Adrenal gland (tissue), 12 donors: Measurements from ENCODE around the gene CC2D1A. TPM values are rescaled to one million over a fixed set of nuclear protein-coding genes. Genes with fewer than 3 reads are reported as not detected.
"Not testable (repeated sequence)": the region's sequence is repeated elsewhere in the genome, so short reads cannot be mapped to it uniquely, and the experiment has no call there.

ENCODE experiments used
- DNase-seq, 7 donors: peaks; one replicate each; pipeline ENCODE4 v3.0.0-alpha.2; 2019 to 2020
- H3K27ac ChIP-seq, 5 donors: fragments of 200-600 bp; sonication (generic) in 4 of 5; 1 replicate in 3 of 5; 2 replicates in 2 of 5; pipeline versions ENCODE4 v1.5.1 to v1.8.0; 2016 to 2020; ENCODE audit warnings: mild to moderate bottlenecking in 1 of 5
- H3K27me3 ChIP-seq: fragments of 200-600 bp; 2 replicates; pipeline ENCODE4 v1.8.0; 2021
- H3K36me3 ChIP-seq, 2 donors: fragments of 200-600 bp; replicated peaks in 1 of 2; 1 replicate in 1 of 2; 2 replicates in 1 of 2; pipeline versions ENCODE4 v1.5.1 to v1.8.0; 2018 to 2022
- H3K4me1 ChIP-seq, 2 donors: fragments of 200-600 bp; replicated peaks in 1 of 2; 1 replicate in 1 of 2; 2 replicates in 1 of 2; pipeline versions ENCODE4 v1.5.1 to v1.8.0; 2018 to 2021
- H3K4me3 ChIP-seq, 4 donors: fragments of 200-600 bp; sonication (generic) in 3 of 4; one replicate each; pipeline ENCODE4 v1.5.1; 2016 to 2018
- H3K9me3 ChIP-seq, 3 donors: fragments of 200-600 bp; sonication (generic) in 1 of 3; replicated peaks in 1 of 3; 1 replicate in 2 of 3; 2 replicates in 1 of 3; pipeline versions ENCODE4 v1.5.1 to v1.8.0; 2016 to 2021
- POLR2A ChIP-seq, 2 donors: fragments of 450-650 bp; IDR thresholded peaks; one replicate each; pipeline ENCODE4 v1.6.1; 2017; ENCODE audit warnings: antibody characterized with exemption in 2 of 2, mild to moderate bottlenecking in 2 of 2, moderate library complexity in 1 of 2
- WGBS, 4 donors: extraction: QIAGEN DNeasy Blood & Tissue Kit in 2 of 4; methylation state at CpG; one replicate each; pipeline versions ENCODE4 v1.1.5 to v1.1.7; 2013 to 2017; 5-methylcytosine and 5-hydroxymethylcytosine counted together
- intact Hi-C, 2 donors: fragments of 100-400 bp; cut with DNase I; formaldehyde crosslinking; loops; one replicate each; pipeline versions ENCODE4 v1.14.1 to v1.15.0; 2022 to 2023
- polyA plus RNA-seq, 3 donors: library from polyadenylated mRNA; stranded (reverse); fragments of 200-250 nt in 2 of 3; fragments of 350-450 nt in 1 of 3; fragmentation: Illumina TruSeq in 1 of 3; extraction: RNeasy Lipid Tissue Mini Kit (QIAGEN cat#74804) in 1 of 3; gene quantifications; one replicate each; pipeline ENCODE4 v1.2.3, GENCODE V29; 2013 to 2014
- total RNA-seq, 9 donors: library from RNA; depleted of rRNA in 4 of 9; stranded (reverse); fragments of >200 nt in 4 of 9; fragments of 120-200 nt in 1 of 9; fragmentation: NEBNext Ultra II Directional in 1 of 9; extraction: Animal tissue kit (Norgen Biotek cat#: 25700) in 1 of 9; gene quantifications; one replicate each; pipeline versions ENCODE4 v1.1.0 to v1.2.4, GENCODE V29; 2013 to 2023
- TF ChIP-seq, protein P1 (sequence below), 6 experiments: fragments of 450-650 bp in 4 of 6; fragments of 200-600 bp in 2 of 6; sonication (generic) in 1 of 6; IDR thresholded peaks; 1 replicate in 5 of 6; 2 replicates in 1 of 6; pipeline versions ENCODE4 v1.5.1 to v1.8.0; 2016 to 2021; ENCODE audit warnings: antibody characterized with exemption in 6 of 6, mild to moderate bottlenecking in 2 of 6, moderate library complexity in 1 of 6
- donor health status: healthy with polysubstance abuse.
- donor health status: Bipolar disorder and iron deficiency.
- donor health status: DM: yes; HTN: yes; CAD: no.
- donor health status: DM: no; HTN: no; CAD: no.
- donor health status: DM: no; HTN: no; CAD: no.
- donor health status: DM: yes; HTN: yes; CAD: no.

The CC2D1A gene
- total and polyA plus RNA-seq, 12 donors, result 9.0 to 125 (median 31.1) TPM

DNA sequence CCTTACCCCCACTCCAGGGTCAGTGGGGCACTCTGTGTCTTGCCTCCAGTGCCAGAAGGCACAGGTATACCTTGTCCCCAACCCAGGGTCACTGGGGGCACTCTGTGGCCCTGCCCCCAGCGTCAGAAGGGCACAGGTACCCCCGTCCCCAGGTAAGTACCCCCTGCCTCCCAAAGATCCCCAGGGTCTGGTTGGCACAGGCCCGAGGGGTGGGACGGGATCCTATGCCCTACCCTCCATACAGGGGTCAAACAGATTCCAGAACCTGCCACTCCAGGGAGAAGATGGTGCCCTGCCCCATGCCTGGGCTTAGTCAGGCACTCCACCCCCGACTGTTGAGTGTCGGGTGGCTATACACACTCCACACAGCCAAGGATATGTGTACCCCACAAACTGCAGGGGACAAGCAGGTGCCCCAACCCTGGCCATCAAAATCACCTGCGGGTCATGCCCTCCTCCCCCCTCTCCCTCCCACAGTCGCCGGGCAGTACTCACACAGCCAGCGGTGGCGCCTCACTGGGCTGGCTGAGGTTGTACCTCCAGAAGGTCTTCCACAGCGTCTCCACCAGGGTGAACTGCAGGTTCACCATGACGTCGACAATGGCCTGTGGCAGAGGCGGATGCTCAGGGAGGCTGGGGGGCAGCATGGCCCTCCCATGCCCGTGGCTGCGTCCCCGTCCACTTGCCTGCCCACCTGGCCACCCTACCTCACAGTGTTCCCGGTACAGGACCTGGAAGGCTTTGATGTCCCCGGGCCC lies 60.1 kb downstream of the CC2D1A start:
- Histone ChIP-seq H3K9me3 (no peaks in the 10 kb centered on the region), H3K36me3 (peaks cover 0 to 71% of the 10 kb centered on the region in 2 donors), H3K27ac (no peak overlapping the region), H3K27me3 (no peaks in the 10 kb centered on the region), H3K4me3 (no peak overlapping the region), H3K4me1 (no peaks in the 10 kb centered on the region)
- no peak for DNase-seq
- TF ChIP-seq, protein P1, sequence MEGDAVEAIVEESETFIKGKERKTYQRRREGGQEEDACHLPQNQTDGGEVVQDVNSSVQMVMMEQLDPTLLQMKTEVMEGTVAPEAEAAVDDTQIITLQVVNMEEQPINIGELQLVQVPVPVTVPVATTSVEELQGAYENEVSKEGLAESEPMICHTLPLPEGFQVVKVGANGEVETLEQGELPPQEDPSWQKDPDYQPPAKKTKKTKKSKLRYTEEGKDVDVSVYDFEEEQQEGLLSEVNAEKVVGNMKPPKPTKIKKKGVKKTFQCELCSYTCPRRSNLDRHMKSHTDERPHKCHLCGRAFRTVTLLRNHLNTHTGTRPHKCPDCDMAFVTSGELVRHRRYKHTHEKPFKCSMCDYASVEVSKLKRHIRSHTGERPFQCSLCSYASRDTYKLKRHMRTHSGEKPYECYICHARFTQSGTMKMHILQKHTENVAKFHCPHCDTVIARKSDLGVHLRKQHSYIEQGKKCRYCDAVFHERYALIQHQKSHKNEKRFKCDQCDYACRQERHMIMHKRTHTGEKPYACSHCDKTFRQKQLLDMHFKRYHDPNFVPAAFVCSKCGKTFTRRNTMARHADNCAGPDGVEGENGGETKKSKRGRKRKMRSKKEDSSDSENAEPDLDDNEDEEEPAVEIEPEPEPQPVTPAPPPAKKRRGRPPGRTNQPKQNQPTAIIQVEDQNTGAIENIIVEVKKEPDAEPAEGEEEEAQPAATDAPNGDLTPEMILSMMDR (IDR thresholded peaks at IDR 0.05), result no peak
- no peak for TF ChIP-seq POLR2A (IDR thresholded peaks at IDR 0.05)
- WGBS, 4 donors, result 90 to 100% (median 93%) methylated on average over 4 to 20 of the region's 20 CpGs; no CpG with 5 or more reads in 1 of the 4 donors
- intact Hi-C loops, result no loop called here

DNA sequence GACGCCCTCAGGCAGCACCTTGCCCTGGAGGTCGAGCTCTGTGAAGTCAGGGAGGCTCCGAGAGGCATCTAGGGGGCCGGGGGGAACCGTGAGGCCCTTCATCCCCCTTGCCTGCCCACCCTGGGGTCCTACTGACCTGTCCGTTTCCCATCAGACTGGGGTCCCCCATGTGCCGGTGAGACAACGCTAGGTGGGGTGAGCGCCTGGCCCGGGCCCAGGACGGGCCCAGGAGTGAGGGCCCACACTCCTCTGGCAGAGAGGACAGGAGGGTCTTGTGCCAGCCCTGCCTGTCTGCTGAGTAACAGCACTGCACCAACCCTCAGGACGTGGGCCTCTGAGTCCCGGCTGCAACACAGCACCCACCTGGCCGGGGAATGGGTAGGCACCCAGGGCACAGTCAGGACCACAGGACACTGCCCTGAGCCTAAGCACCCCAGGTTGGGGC lies 60.7 kb downstream of the CC2D1A start:
- no peak for TF ChIP-seq POLR2A (IDR thresholded peaks at IDR 0.05)
- Histone ChIP-seq H3K4me3 (no peak overlapping the region), H3K27ac (no peak overlapping the region), H3K27me3 (no peaks in the 10 kb centered on the region), H3K4me1 (no peaks in the 10 kb centered on the region), H3K36me3 (peaks cover 0 to 65% of the 10 kb centered on the region in 2 donors), H3K9me3 (no peaks in the 10 kb centered on the region)
- WGBS, 4 donors, result 90 to 100% (median 95%) methylated on average over 1 to 14 of the region's 14 CpGs; no CpG with 5 or more reads in 1 of the 4 donors
- intact Hi-C loops, result no loop called here
- no peak for DNase-seq

DNA sequence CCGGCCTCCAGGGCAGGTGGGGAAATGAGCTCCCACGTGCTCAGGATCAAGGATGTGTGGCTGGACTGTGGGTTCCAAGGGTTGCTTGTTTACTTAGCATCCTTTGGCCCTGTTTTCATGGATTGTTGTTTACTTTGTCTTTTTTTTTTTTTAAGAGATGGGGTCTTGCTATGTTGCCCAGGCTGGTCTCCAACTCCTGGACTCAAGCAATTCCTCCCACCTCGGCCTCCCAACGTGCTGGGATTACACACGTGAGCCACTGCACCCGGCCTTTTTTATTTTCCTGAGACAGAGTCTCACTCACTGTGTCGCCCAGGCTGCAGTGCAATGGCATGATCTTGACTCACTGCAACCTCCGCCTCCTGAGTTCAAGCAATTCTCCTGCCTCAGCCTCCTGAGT lies 61.2 kb downstream of the CC2D1A start:
- 90 to 94% (median 93%) methylated on average over 8 of the region's 8 CpGs for WGBS, 4 donors
- H3K9me3 ChIP-seq, intact Hi-C loops, H3K27me3 ChIP-seq, DNase-seq, H3K4me1 ChIP-seq, H3K4me3 ChIP-seq, H3K27ac ChIP-seq: not testable (repeated sequence)
- peaks cover 0 to 62% of the 10 kb centered on the region in 2 donors for H3K36me3 ChIP-seq

DNA sequence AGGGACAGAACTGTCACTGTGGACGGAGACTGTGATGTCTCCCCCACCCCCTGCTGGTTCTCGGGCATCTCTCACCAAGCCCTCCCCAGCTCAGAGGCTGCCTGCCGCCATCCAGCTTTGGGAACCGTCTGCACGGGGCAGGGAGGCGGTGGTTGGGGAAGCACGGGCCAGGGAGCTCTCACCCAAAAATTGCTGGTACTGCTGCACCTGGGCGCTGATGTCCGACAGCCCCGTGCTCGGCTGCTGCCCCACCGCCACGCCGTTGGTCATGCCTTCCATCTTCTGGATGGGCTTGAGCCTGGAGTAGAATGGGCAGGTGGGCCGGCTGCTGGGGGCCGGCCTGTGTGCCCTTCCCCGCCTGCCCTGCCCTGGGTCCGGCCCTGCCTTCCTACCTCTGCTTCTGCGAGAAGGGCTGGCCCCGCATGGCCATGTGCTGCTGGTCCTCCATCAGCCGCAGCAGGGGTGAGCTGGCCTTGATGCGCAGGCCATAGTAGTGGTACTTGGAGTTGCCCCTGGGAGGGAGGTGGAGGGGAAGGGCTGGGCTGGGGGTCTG lies 62.5 kb downstream of the CC2D1A start:
- no peak for DNase-seq
- intact Hi-C loops, result no loop called here
- 75 to 95% (median 93%) methylated on average over 2 to 22 of the region's 22 CpGs for WGBS, 4 donors
- no peak for TF ChIP-seq POLR2A (IDR thresholded peaks at IDR 0.05)
- TF ChIP-seq, protein P1 (IDR thresholded peaks at IDR 0.05), result no peak
- Histone ChIP-seq H3K27ac (no peak overlapping the region), H3K36me3 (peaks cover 0 to 68% of the 10 kb centered on the region in 2 donors), H3K27me3 (no peaks in the 10 kb centered on the region), H3K4me1 (no peaks in the 10 kb centered on the region), H3K9me3 (no peaks in the 10 kb centered on the region), H3K4me3 (no peak overlapping the region)

DNA sequence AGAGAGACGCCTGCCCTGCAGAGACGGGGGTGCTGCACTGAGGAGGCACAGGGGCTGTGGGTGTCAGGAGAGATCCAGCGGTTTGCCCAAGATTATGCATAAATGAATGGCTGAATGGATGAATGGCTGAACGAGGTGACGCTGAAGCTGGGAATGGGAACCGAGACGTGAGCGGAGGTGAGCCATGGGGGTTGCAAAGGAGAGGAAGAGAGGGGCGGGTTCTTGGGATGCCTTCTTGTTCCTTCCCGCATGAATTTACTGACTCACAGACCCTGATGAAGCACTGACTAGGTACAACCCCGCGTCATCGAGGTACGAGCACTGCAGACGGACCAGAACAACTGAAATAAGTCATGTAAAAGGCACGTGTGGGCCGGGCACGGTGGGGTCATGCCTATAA lies 63.0 kb downstream of the CC2D1A start:
- H3K36me3 ChIP-seq, result peaks cover 0 to 68% of the 10 kb centered on the region in 2 donors
- no peaks in the 10 kb centered on the region for H3K9me3 ChIP-seq
- no peaks in the 10 kb centered on the region for H3K4me1 ChIP-seq
- DNase-seq, result no peak
- H3K27ac ChIP-seq, result no peak overlapping the region
- intact Hi-C loops, result no loop called here
- TF ChIP-seq POLR2A (IDR thresholded peaks at IDR 0.05), result no peak
- TF ChIP-seq, protein P1 (IDR thresholded peaks at IDR 0.05), result no peak
- H3K4me3 ChIP-seq, result no peak overlapping the region
- H3K27me3 ChIP-seq, result no peaks in the 10 kb centered on the region
- 89 to 95% (median 92%) methylated on average over 18 of the region's 18 CpGs for WGBS, 4 donors
